HG03457 (cell line): ENCODE results near the gene SPINT4.
"Not testable (repeated sequence)": the region's sequence is repeated elsewhere in the genome, so short reads cannot be mapped to it uniquely, and the experiment has no call there.

ENCODE experiments used
- ATAC-seq: cut with Tn5 transposase; IDR thresholded peaks from one replicate; pipeline ENCODE4 v1.9.1; 2021; ENCODE audit warnings: moderate number of reproducible peaks; ENCODE audit not compliant: unreplicated experiment

The SPINT4 gene

GRCh38 chr20:45722047-45722446, at the start of gene SPINT4:
TSS of gene SPINT4 (plus strand) at chr20:45722347. CDS start at chr20:45722368, 21 bp downstream.
- no peak for ATAC-seq

GRCh38 chr20:45672765-45673164, 49.4 kb upstream of the SPINT4 start:
- no peak for ATAC-seq

- ATAC-seq: no peak
Measured at GRCh38 chr20:45679650-45680049, 42.5 kb upstream of the SPINT4 start.

- ATAC-seq: no peak
Measured at GRCh38 chr20:45685896-45686295, 36.3 kb upstream of the SPINT4 start.

GRCh38 chr20:45693346-45693745, 28.8 kb upstream of the SPINT4 start:
- not testable (repeated sequence) for ATAC-seq

GRCh38 chr20:45695496-45695895, 26.7 kb upstream of the SPINT4 start:
- ATAC-seq: no peak

- no peak for ATAC-seq
Measured at GRCh38 chr20:45701104-45701503, 21.0 kb upstream of the SPINT4 start.

GRCh38 chr20:45701873-45702272, 20.3 kb upstream of the SPINT4 start, which contains the start of gene WFDC13:
TSS of gene WFDC13 (plus strand) at chr20:45702038. CDS start at chr20:45702124, 86 bp downstream.
- no peak for ATAC-seq

- ATAC-seq: no peak
Measured at GRCh38 chr20:45704969-45705637, 17.0 kb upstream of the SPINT4 start, which contains the start of gene WFDC10B. TSS of gene WFDC10B (minus strand) at chr20:45705019. CDS start at chr20:45685992, 19,027 bp downstream.

GRCh38 chr20:45716141-45716688, 5.9 kb upstream of the SPINT4 start:
- ATAC-seq: not testable (repeated sequence)

- no peak for ATAC-seq
Measured at GRCh38 chr20:45725134-45725533, 3.0 kb downstream of the SPINT4 start.

GRCh38 chr20:45727044-45727443, 4.9 kb downstream of the SPINT4 start:
- no peak for ATAC-seq

GRCh38 chr20:45732199-45732598, 10.1 kb downstream of the SPINT4 start:
- no peak for ATAC-seq

- no peak for ATAC-seq
Measured at GRCh38 chr20:45735552-45735951, 13.4 kb downstream of the SPINT4 start.

GRCh38 chr20:45735988-45736387, 13.8 kb downstream of the SPINT4 start:
- no peak for ATAC-seq

- ATAC-seq: no peak
Measured at GRCh38 chr20:45742596-45742995, 20.4 kb downstream of the SPINT4 start.

- no peak for ATAC-seq
Measured at GRCh38 chr20:45745015-45745414, 22.9 kb downstream of the SPINT4 start.

GRCh38 chr20:45751721-45752120, 29.6 kb downstream of the SPINT4 start:
- no peak for ATAC-seq

GRCh38 chr20:45752746-45753145, 30.6 kb downstream of the SPINT4 start:
- ATAC-seq: no peak

- no peak for ATAC-seq
Measured at GRCh38 chr20:45758096-45758495, 35.9 kb downstream of the SPINT4 start.

- ATAC-seq: not testable (repeated sequence)
Measured at GRCh38 chr20:45759921-45760320, 37.8 kb downstream of the SPINT4 start.

- ATAC-seq: not testable (repeated sequence)
Measured at GRCh38 chr20:45761966-45762365, 39.8 kb downstream of the SPINT4 start.
